Measurements from ENCODE around the gene DYNC2H1.

Gene DYNC2H1

GRCh38 chr11:103471546-103471945, 362.3 kb downstream of the DYNC2H1 start:
- DNase-seq = no peak

DNA sequence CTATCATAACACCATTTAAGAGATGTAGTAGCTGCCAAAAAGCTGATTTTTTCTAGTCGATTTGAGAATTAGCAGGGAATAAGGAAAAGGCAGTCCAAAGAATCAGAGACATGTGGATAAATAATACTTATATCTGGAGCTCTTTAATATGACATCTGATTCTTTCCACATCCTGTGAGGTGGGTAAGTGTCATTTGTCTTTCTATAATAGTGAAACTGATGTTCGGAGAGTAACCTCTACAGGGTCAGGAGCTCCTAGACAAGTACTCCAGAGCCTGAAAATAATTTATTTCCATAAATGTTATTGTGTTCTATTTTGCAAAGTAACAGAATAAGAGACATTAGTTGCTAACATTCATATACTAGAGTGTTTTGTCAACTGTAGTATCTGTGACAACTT, 367.6 kb downstream of the DYNC2H1 start:
- DNase-seq = no peak

GRCh38 chr11:103480421-103480820, 371.2 kb downstream of the DYNC2H1 start:
- no peak for DNase-seq

- DNase-seq = no peak
These were observed 374.8 kb downstream of the DYNC2H1 start for GRCh38 chr11:103483996-103484395.

- DNase-seq = no peak
These were observed 375.3 kb downstream of the DYNC2H1 start for GRCh38 chr11:103484545-103484944.

DNA sequence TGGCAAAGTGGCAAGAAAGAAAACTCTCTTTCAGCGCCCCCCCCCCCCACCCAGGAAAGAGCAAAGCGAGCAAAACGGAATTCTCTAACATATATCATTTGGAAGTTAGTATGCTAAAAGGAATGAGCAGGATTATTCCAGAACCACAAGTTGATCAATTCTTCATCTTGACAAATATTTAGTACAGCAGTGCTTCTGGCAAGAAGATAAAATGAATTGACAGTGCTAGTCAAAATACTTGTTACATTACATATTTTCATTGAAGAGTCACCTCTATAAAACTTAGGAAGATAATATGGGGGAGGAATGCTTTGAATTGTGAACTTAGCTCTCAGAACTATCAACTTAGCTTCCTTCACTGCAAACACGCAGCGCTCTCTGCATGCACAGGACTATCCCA, 377.4 kb downstream of the DYNC2H1 start:
- no peak for DNase-seq

GRCh38 chr11:103487113-103487512, 377.9 kb downstream of the DYNC2H1 start:
- no peak for DNase-seq

GRCh38 chr11:103488031-103488461, 378.8 kb downstream of the DYNC2H1 start:
- no peak for DNase-seq

DNA sequence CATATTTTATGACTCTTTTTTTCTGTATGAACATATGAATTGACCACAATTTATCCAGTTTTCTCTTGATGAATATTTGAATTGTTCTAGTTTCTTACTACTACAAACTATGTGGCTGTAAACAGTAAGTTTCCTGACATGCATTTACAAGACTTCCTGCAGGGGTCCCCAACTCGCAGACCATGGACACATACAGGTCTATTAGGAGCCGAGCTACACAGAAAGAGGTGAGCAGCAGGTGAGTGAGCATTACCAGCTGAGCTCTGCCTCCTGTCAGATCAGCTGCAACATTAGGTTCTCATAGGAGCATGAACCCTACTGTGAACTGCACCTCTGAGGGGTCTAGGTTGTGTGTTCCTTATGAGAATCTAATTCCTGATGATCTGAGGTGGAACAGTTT, 379.4 kb downstream of the DYNC2H1 start:
- DNase-seq = no peak

- DNase-seq = no peak
These were observed 382.6 kb downstream of the DYNC2H1 start for GRCh38 chr11:103491777-103492176.

GRCh38 chr11:103494491-103494890, 385.3 kb downstream of the DYNC2H1 start:
- DNase-seq = no peak

- no peak for DNase-seq
These were observed 388.0 kb downstream of the DYNC2H1 start for GRCh38 chr11:103497268-103497667.

- DNase-seq = no peak
These were observed 390.6 kb downstream of the DYNC2H1 start for GRCh38 chr11:103499710-103500340.

GRCh38 chr11:103515283-103515682, 406.1 kb downstream of the DYNC2H1 start:
- DNase-seq = no peak

GRCh38 chr11:103520792-103521191, 411.6 kb downstream of the DYNC2H1 start:
- no peak for DNase-seq

DNA sequence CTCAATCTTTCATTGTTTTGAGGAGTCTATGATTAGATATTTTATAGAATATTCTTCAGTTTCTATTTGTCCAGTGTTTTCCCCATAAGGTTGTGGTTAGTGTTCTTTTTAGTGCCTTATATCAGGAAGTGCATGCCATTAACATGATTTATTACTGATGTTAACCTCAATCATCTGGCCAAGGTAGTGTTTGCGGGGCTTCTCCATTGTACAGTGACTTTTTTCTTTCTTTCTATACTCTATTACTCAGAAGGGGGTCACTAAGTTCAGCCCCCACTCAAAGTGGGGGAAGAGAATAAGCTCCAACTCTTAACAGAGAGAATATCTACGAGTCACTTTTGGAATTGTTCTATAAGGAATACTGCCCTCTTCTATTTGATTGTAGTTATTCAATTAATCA, 415.8 kb downstream of the DYNC2H1 start:
- DNase-seq = no peak

DNA sequence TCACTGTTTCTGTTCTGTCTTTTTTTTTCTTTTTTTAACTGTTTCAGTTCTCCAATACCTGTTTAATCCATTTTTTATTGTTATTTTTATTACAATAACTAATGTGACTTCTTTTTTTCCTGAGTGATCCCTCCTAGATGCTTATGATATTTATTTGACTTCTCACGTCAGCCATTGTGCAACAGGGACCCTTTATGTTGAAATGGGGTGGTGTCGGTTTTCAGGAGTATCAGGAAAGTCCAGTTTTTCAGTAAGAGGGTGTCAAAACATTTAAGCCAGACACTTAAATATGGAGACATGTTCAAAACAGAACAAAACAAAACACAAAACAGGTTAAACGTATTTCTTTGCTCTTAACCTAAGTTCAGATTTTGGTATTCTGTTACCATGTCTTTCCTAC, 418.8 kb downstream of the DYNC2H1 start:
- DNase-seq = no peak

- no peak for DNase-seq
These were observed 419.4 kb downstream of the DYNC2H1 start for GRCh38 chr11:103528596-103528995.

DNA sequence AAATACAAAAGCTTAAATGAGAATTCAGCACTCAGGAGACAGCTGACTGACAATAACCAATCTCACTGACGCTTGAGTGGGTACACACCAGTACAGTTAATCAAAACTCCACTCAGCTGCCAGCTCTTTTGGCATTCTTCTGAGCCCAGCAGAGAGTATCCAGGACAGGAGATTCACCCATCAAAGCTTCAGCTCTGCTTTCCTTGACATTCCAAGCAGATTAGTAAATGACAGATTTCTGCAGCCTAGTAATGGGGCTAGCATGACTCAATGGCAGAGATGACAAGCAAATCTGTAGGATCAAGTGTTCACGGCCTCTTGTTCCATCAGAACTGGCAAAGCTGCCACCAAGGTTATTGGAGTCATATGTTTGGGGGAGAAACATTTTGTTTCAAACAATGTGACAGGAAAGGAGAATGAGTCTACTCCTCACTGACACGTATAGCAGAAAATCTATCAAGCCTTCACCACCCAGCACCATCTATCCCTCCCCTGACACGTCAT, 420.0 kb downstream of the DYNC2H1 start:
- no peak for DNase-seq

Measured in activated T-cell treated with anti-CD3 and anti-CD28 coated beads for 4 hours (primary cell).